ENCODE measurements around the gene LRMDA. TPM values are rescaled to one million over a fixed set of nuclear protein-coding genes. Genes with fewer than 3 reads are reported as not detected.

LRMDA gene
- polyA plus RNA-seq, 3 donors, result 39.8 to 59.6 (median 56.4) TPM

DNA sequence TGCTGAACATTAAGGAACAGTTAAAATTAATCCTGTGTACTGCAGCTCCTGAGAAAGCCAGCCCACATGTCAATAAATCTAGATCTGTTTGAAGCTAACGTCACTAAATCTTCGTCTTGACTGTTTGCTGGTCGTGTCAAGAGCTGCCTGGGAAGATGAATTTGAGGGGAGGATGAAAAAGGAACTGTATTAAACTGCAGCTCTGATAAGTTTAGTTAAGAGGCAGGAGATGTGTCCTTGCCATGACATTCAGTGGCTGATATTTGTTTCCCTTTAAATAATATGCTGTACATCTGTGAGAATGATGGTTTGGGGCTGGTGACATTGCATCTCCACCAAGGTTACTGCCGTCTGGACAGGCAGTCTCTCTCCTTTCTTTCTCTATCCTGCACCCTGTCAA lies 435.3 kb downstream of the LRMDA start:
- Mint-ChIP-seq H3K27ac (no peak overlapping the region), H3K27me3 (ENCODE audit: low read depth in 3 of 3) (no peaks in the 10 kb centered on the region), H3K4me1 (peaks cover 2% of the 10 kb centered on the region), H3K4me3 (no peak overlapping the region), H3K36me3 (no peaks in the 10 kb centered on the region), H3K9me3 (peaks cover 0 to 2% (median 0%) of the 10 kb centered on the region in 7 donors)
- DNase-seq, result no peak
- no CpG with 5 or more reads among the region's 4 CpGs for WGBS (ENCODE audit: insufficient coverage)
- H4K20me1 ChIP-seq (ENCODE audit: insufficient read depth, low read length), result peaks cover 12% of the 10 kb centered on the region
- H2AFZ ChIP-seq (ENCODE audit: insufficient read depth, low read depth, low read length, poor library complexity, severe bottlenecking), result no peak overlapping the region
- H3K79me2 ChIP-seq (ENCODE audit: insufficient read depth, low read length), result no peaks in the 10 kb centered on the region
- no peaks in the 10 kb centered on the region for H3K9me3 ChIP-seq (replicated peaks in 1 of 2; ENCODE audit: control insufficient read depth in 1 of 2, insufficient read depth in 1 of 2, low read length in 2 of 2)
- H3K27ac ChIP-seq (ENCODE audit: low read depth in 1 of 2, low read length in 2 of 2), result no peak overlapping the region
- H3K4me1 ChIP-seq (ENCODE audit: control insufficient read depth in 1 of 2, insufficient read depth in 2 of 2, low read length in 2 of 2), result peaks cover 0 to 1% of the 10 kb centered on the region in 2 donors
- intact Hi-C loops (cut with micrococcal nuclease), result no loop called here
- H3K4me3 ChIP-seq (replicated peaks in 1 of 3; ENCODE audit: low read depth in 2 of 3, low read length in 3 of 3), result no peak overlapping the region
- H3K27me3 ChIP-seq (ENCODE audit: control insufficient read depth in 2 of 2, insufficient read depth in 2 of 2, low read length in 2 of 2), result no peaks in the 10 kb centered on the region
- H3K9ac ChIP-seq (ENCODE audit: insufficient read depth, low read length, poor library complexity, severe bottlenecking), result no peak overlapping the region
- peaks cover 0 to 4% of the 10 kb centered on the region in 2 donors for H3K36me3 ChIP-seq (replicated peaks in 1 of 2; ENCODE audit: control insufficient read depth in 1 of 2, insufficient read depth in 2 of 2, low read length in 2 of 2)
- TF ChIP-seq, protein P1, sequence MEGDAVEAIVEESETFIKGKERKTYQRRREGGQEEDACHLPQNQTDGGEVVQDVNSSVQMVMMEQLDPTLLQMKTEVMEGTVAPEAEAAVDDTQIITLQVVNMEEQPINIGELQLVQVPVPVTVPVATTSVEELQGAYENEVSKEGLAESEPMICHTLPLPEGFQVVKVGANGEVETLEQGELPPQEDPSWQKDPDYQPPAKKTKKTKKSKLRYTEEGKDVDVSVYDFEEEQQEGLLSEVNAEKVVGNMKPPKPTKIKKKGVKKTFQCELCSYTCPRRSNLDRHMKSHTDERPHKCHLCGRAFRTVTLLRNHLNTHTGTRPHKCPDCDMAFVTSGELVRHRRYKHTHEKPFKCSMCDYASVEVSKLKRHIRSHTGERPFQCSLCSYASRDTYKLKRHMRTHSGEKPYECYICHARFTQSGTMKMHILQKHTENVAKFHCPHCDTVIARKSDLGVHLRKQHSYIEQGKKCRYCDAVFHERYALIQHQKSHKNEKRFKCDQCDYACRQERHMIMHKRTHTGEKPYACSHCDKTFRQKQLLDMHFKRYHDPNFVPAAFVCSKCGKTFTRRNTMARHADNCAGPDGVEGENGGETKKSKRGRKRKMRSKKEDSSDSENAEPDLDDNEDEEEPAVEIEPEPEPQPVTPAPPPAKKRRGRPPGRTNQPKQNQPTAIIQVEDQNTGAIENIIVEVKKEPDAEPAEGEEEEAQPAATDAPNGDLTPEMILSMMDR (IDR thresholded peaks at IDR 0.05), result no peak
- H3K4me2 ChIP-seq (replicated peaks; ENCODE audit: extremely low read depth, low read length, poor library complexity, severe bottlenecking), result no peak overlapping the region

DNA sequence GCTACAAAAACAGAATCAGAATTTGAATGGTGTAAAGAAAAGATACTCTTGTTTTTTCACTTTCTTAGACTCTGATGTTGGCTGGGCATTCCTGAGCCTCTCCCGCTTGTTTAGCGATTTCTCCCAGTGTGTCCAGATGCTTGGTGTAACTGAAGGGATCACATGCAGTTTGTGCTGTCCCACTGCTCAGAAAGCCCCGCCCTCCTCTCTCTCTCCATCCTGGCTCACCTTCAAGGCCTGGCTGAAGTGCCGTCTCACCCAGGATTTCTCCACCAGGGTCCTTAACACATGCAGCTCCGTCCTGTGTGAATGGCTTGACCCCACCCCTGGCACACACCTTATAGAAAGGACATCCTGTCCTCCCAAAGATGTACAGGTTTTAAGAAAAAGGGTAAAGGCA lies 437.1 kb downstream of the LRMDA start:
- no peaks in the 10 kb centered on the region for H3K36me3 Mint-ChIP-seq
- no peak overlapping the region for H3K4me2 ChIP-seq (replicated peaks; ENCODE audit: extremely low read depth, low read length, poor library complexity, severe bottlenecking)
- TF ChIP-seq, protein P1 (IDR thresholded peaks at IDR 0.05), result no peak
- H3K4me1 ChIP-seq (ENCODE audit: control insufficient read depth in 1 of 2, insufficient read depth in 2 of 2, low read length in 2 of 2), result no peaks in the 10 kb centered on the region
- intact Hi-C loops (cut with micrococcal nuclease), result no loop called here
- no peaks in the 10 kb centered on the region for H3K9me3 ChIP-seq (replicated peaks in 1 of 2; ENCODE audit: control insufficient read depth in 1 of 2, insufficient read depth in 1 of 2, low read length in 2 of 2)
- H3K36me3 ChIP-seq (replicated peaks in 1 of 2; ENCODE audit: control insufficient read depth in 1 of 2, insufficient read depth in 2 of 2, low read length in 2 of 2), result peaks cover 0 to 4% of the 10 kb centered on the region in 2 donors
- no peaks in the 10 kb centered on the region for H3K79me2 ChIP-seq (ENCODE audit: insufficient read depth, low read length)
- no peak overlapping the region for H3K4me3 ChIP-seq (replicated peaks in 1 of 3; ENCODE audit: low read depth in 2 of 3, low read length in 3 of 3)
- no peak for DNase-seq
- H3K9me3 Mint-ChIP-seq, result peaks cover 0 to 2% (median 0%) of the 10 kb centered on the region in 7 donors
- H3K9ac ChIP-seq (ENCODE audit: insufficient read depth, low read length, poor library complexity, severe bottlenecking), result no peak overlapping the region
- H3K27me3 ChIP-seq (ENCODE audit: control insufficient read depth in 2 of 2, insufficient read depth in 2 of 2, low read length in 2 of 2), result no peaks in the 10 kb centered on the region
- H3K27me3 Mint-ChIP-seq (ENCODE audit: low read depth in 3 of 3), result no peaks in the 10 kb centered on the region
- 100% methylated on average over 3 of the region's 5 CpGs for WGBS (ENCODE audit: insufficient coverage)
- H3K27ac Mint-ChIP-seq, result no peak overlapping the region
- peaks cover 12% of the 10 kb centered on the region for H4K20me1 ChIP-seq (ENCODE audit: insufficient read depth, low read length)
- H2AFZ ChIP-seq (ENCODE audit: insufficient read depth, low read depth, low read length, poor library complexity, severe bottlenecking), result no peak overlapping the region
- H3K27ac ChIP-seq (ENCODE audit: low read depth in 1 of 2, low read length in 2 of 2), result no peak overlapping the region
- H3K4me1 Mint-ChIP-seq, result no peaks in the 10 kb centered on the region
- H3K4me3 Mint-ChIP-seq, result no peak overlapping the region

Measured in CD14-positive monocyte (primary cell).